H1 (cell line): ENCODE measurements around the gene PTPRT. TPM values are rescaled to one million over a fixed set of nuclear protein-coding genes. Genes with fewer than 3 reads are reported as not detected.

Source experiments
- BCL11A ChIP-seq, 2 experiments: IDR thresholded peaks; one replicate each; pipeline ENCODE4 v1.6.1; 2011; ENCODE audit warnings: low read depth in 2 of 2, low read length in 2 of 2, mild to moderate bottlenecking in 2 of 2
- BRCA1 ChIP-seq: IDR thresholded peaks from 2 replicates; pipeline ENCODE4 v1.6.1; 2012; ENCODE audit warnings: low read depth, low read length, improper control_type of control experiment
- GABPA ChIP-seq: IDR thresholded peaks from 2 replicates; pipeline ENCODE4 v1.6.1; 2011; ENCODE audit warnings: mild to moderate bottlenecking, low read length, moderate library complexity, borderline replicate concordance; ENCODE audit not compliant: insufficient read depth
- GTF2F1 ChIP-seq: IDR thresholded peaks from 2 replicates; pipeline ENCODE4 v1.6.1; 2012; ENCODE audit warnings: low read depth, low read length, improper control_type of control experiment, borderline replicate concordance
- KDM5A ChIP-seq: fragments of 200-600 bp; IDR thresholded peaks from 2 replicates; pipeline ENCODE4 v1.7.1; 2012; ENCODE audit warnings: mild to moderate bottlenecking, low read length, inconsistent platforms, mixed read lengths
- NRF1 ChIP-seq: IDR thresholded peaks from 2 replicates; pipeline ENCODE4 v1.6.1; 2011; ENCODE audit warnings: mild to moderate bottlenecking, low read depth, low read length, improper control_type of control experiment
- SAP30 ChIP-seq: fragments of 300-600 bp; sonication (generic); IDR thresholded peaks from 2 replicates; pipeline ENCODE4 v1.7.1; 2012; ENCODE audit warnings: low read length, moderate library complexity, mild to moderate bottlenecking, inconsistent platforms; ENCODE audit not compliant: insufficient read depth, insufficient replicate concordance
- SP4 ChIP-seq: IDR thresholded peaks from 2 replicates; pipeline ENCODE4 v1.6.1; 2012; ENCODE audit warnings: low read length, inconsistent platforms
- SRF ChIP-seq: IDR thresholded peaks from 2 replicates; pipeline ENCODE4 v1.6.1; 2011; ENCODE audit warnings: mild to moderate bottlenecking, low read depth, low read length, moderate library complexity
- TAF7 ChIP-seq: optimal IDR thresholded peaks from 2 replicates; pipeline ENCODE3; 2011; ENCODE audit warnings: low read depth, mild to moderate bottlenecking, inconsistent platforms, low read length, moderate library complexity, borderline replicate concordance
- polyA plus RNA-seq, 7 experiments: library from polyadenylated mRNA; depleted of rRNA in 3 of 7; stranded (reverse) in 5 of 7; unstranded in 2 of 7; fragments of >200 nt in 5 of 7; fragments of 200-250 nt in 2 of 7; gene quantifications; 1 replicate in 5 of 7; 2 replicates in 1 of 7; 4 replicates in 1 of 7; pipeline versions ENCODE4 v1.2.1 to v1.2.3, GENCODE V29; 2011 to 2013; ENCODE audit warnings: missing spikeins in 2 of 7, mixed read lengths in 2 of 7
- total RNA-seq: library from RNA; stranded (reverse); fragmentation: NEBNext Ultra II Directional; extraction: Animal tissue kit (Norgen Biotek cat#: 25700); gene quantifications from 2 replicates; pipeline ENCODE4 v1.2.1, GENCODE V29; 2021
- TF ChIP-seq, protein P1 (sequence below): fragments of 300-600 bp; sonication (generic); IDR thresholded peaks from 2 replicates; pipeline ENCODE4 v1.7.1; 2012; ENCODE audit warnings: low read length, moderate library complexity, mild to moderate bottlenecking, inconsistent platforms; ENCODE audit not compliant: insufficient replicate concordance
- TF ChIP-seq, protein P2 (sequence below): IDR thresholded peaks from 2 replicates; pipeline ENCODE4 v1.6.1; 2012; ENCODE audit warnings: inconsistent platforms

PTPRT gene
- total and polyA plus RNA-seq, 2 of the 8 experiments (the other 6 are each of a cell fraction or from before 2014, with no cell fraction given) = 0.33 to 1.8 TPM

DNA sequence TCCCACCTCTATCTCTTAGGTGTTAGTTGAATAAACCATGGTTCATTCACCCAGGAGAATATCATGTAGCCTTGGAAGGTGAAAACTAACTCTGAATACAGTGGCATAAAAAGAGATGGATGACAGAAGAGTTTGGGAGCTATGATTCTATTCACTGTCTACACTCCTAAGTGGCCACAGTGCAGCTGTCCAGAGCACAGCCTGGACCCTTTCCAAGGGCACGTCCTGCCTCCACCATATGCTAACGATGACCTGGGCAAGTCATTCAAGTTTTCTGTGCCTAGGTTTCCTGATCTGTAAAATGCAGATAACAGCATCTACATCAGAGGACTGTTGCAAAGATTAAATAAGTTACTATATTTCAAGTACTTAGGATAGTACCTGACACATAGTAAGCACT, 314.1 kb downstream of the PTPRT start (continued):
- TF ChIP-seq, protein P1, sequence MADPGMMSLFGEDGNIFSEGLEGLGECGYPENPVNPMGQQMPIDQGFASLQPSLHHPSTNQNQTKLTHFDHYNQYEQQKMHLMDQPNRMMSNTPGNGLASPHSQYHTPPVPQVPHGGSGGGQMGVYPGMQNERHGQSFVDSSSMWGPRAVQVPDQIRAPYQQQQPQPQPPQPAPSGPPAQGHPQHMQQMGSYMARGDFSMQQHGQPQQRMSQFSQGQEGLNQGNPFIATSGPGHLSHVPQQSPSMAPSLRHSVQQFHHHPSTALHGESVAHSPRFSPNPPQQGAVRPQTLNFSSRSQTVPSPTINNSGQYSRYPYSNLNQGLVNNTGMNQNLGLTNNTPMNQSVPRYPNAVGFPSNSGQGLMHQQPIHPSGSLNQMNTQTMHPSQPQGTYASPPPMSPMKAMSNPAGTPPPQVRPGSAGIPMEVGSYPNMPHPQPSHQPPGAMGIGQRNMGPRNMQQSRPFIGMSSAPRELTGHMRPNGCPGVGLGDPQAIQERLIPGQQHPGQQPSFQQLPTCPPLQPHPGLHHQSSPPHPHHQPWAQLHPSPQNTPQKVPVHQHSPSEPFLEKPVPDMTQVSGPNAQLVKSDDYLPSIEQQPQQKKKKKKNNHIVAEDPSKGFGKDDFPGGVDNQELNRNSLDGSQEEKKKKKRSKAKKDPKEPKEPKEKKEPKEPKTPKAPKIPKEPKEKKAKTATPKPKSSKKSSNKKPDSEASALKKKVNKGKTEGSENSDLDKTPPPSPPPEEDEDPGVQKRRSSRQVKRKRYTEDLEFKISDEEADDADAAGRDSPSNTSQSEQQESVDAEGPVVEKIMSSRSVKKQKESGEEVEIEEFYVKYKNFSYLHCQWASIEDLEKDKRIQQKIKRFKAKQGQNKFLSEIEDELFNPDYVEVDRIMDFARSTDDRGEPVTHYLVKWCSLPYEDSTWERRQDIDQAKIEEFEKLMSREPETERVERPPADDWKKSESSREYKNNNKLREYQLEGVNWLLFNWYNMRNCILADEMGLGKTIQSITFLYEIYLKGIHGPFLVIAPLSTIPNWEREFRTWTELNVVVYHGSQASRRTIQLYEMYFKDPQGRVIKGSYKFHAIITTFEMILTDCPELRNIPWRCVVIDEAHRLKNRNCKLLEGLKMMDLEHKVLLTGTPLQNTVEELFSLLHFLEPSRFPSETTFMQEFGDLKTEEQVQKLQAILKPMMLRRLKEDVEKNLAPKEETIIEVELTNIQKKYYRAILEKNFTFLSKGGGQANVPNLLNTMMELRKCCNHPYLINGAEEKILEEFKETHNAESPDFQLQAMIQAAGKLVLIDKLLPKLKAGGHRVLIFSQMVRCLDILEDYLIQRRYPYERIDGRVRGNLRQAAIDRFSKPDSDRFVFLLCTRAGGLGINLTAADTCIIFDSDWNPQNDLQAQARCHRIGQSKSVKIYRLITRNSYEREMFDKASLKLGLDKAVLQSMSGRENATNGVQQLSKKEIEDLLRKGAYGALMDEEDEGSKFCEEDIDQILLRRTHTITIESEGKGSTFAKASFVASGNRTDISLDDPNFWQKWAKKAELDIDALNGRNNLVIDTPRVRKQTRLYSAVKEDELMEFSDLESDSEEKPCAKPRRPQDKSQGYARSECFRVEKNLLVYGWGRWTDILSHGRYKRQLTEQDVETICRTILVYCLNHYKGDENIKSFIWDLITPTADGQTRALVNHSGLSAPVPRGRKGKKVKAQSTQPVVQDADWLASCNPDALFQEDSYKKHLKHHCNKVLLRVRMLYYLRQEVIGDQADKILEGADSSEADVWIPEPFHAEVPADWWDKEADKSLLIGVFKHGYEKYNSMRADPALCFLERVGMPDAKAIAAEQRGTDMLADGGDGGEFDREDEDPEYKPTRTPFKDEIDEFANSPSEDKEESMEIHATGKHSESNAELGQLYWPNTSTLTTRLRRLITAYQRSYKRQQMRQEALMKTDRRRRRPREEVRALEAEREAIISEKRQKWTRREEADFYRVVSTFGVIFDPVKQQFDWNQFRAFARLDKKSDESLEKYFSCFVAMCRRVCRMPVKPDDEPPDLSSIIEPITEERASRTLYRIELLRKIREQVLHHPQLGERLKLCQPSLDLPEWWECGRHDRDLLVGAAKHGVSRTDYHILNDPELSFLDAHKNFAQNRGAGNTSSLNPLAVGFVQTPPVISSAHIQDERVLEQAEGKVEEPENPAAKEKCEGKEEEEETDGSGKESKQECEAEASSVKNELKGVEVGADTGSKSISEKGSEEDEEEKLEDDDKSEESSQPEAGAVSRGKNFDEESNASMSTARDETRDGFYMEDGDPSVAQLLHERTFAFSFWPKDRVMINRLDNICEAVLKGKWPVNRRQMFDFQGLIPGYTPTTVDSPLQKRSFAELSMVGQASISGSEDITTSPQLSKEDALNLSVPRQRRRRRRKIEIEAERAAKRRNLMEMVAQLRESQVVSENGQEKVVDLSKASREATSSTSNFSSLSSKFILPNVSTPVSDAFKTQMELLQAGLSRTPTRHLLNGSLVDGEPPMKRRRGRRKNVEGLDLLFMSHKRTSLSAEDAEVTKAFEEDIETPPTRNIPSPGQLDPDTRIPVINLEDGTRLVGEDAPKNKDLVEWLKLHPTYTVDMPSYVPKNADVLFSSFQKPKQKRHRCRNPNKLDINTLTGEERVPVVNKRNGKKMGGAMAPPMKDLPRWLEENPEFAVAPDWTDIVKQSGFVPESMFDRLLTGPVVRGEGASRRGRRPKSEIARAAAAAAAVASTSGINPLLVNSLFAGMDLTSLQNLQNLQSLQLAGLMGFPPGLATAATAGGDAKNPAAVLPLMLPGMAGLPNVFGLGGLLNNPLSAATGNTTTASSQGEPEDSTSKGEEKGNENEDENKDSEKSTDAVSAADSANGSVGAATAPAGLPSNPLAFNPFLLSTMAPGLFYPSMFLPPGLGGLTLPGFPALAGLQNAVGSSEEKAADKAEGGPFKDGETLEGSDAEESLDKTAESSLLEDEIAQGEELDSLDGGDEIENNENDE = no peak
- no peak for TF ChIP-seq SAP30
- no peak for TF ChIP-seq SP4
- no peak for TF ChIP-seq KDM5A
- TF ChIP-seq BCL11A (IDR thresholded peaks at IDR 0.05; ENCODE audit: low read depth in 2 of 2, low read length in 2 of 2) = no peak
- TF ChIP-seq GABPA = no peak
- TF ChIP-seq TAF7 = no peak
- no peak for TF ChIP-seq BRCA1
- TF ChIP-seq SRF = no peak
- no peak for TF ChIP-seq GTF2F1
- TF ChIP-seq, protein P2, sequence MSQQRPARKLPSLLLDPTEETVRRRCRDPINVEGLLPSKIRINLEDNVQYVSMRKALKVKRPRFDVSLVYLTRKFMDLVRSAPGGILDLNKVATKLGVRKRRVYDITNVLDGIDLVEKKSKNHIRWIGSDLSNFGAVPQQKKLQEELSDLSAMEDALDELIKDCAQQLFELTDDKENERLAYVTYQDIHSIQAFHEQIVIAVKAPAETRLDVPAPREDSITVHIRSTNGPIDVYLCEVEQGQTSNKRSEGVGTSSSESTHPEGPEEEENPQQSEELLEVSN = no peak
- TF ChIP-seq NRF1 = no peak
